Hepatocyte (in vitro differentiated cells): Measurements from ENCODE around the gene KNDC1. TPM values are rescaled to one million over a fixed set of nuclear protein-coding genes. Genes with fewer than 3 reads are reported as not detected.

Experiments
- DNase-seq: peaks from one replicate; pipeline ENCODE4 v3.0.0-alpha.2; 2016; ENCODE audit warnings: low spot score
- H2AFZ ChIP-seq: fragments of 200-600 bp; sonication (generic); 2 replicates; pipeline ENCODE4 v1.6.0; 2016; ENCODE audit warnings: antibody characterized with exemption, mild to moderate bottlenecking
- H3K27ac ChIP-seq: fragments of 200-600 bp; sonication (generic); 2 replicates; pipeline ENCODE4 v1.5.1; 2016; ENCODE audit warnings: mild to moderate bottlenecking
- H3K27me3 ChIP-seq: fragments of 200-600 bp; sonication (generic); 2 replicates; pipeline ENCODE4 v1.6.1; 2016
- H3K36me3 ChIP-seq: fragments of 200-600 bp; sonication (generic); replicated peaks from 2 replicates; pipeline ENCODE4 v1.5.1; 2016; ENCODE audit warnings: low read depth; ENCODE audit not compliant: insufficient read depth
- H3K4me1 ChIP-seq: fragments of 200-600 bp; sonication (generic); 2 replicates; pipeline ENCODE4 v1.5.1; 2016; ENCODE audit warnings: mild to moderate bottlenecking, moderate library complexity; ENCODE audit not compliant: insufficient read depth
- H3K4me2 ChIP-seq: fragments of 200-600 bp; sonication (generic); 2 replicates; pipeline ENCODE4 v1.6.0; 2016
- H3K4me3 ChIP-seq: fragments of 200-600 bp; sonication (generic); 2 replicates; pipeline ENCODE4 v1.5.1; 2016; ENCODE audit warnings: mild to moderate bottlenecking
- H3K79me2 ChIP-seq: fragments of 200-600 bp; sonication (generic); 2 replicates; pipeline ENCODE4 v1.6.0; 2017; ENCODE audit warnings: mild to moderate bottlenecking
- H3K9me2 ChIP-seq: fragments of 200-600 bp; sonication (generic); replicated peaks from 2 replicates; pipeline ENCODE4 v1.6.0; 2017; ENCODE audit warnings: mild to moderate bottlenecking; ENCODE audit not compliant: insufficient read depth
- H3K9me3 ChIP-seq: fragments of 200-600 bp; sonication (generic); 2 replicates; pipeline ENCODE4 v1.5.1; 2016; ENCODE audit warnings: low read depth, mild to moderate bottlenecking
- H4K20me1 ChIP-seq: fragments of 200-600 bp; sonication (generic); 2 replicates; pipeline ENCODE4 v1.6.0; 2016; ENCODE audit warnings: mild to moderate bottlenecking; ENCODE audit not compliant: insufficient read depth, poor library complexity, severe bottlenecking
- CTCF ChIP-seq: fragments of 200-600 bp; sonication (generic); IDR thresholded peaks from 2 replicates; pipeline ENCODE4 v1.5.1; 2016; ENCODE audit warnings: antibody characterized with exemption, mild to moderate bottlenecking; ENCODE audit not compliant: poor library complexity
- EZH2 ChIP-seq: fragments of 200-600 bp; sonication (generic); IDR thresholded peaks from 2 replicates; pipeline ENCODE4 v1.6.1; 2016; ENCODE audit warnings: antibody characterized with exemption, mild to moderate bottlenecking, borderline replicate concordance
- EZH2phosphoT487 ChIP-seq: fragments of 200-600 bp; sonication (generic); IDR thresholded peaks from one replicate; pipeline ENCODE4 v1.6.1; 2018; ENCODE audit warnings: antibody characterized with exemption, mild to moderate bottlenecking, low read depth, moderate library complexity; ENCODE audit not compliant: unreplicated experiment, severe bottlenecking
- WGBS: methylation state at CpG from one replicate; pipeline ENCODE4 v1.1.6; 2016; ENCODE audit warnings: low lambda C conversion rate; ENCODE audit errors: missing lambda C conversion rate; 5-methylcytosine and 5-hydroxymethylcytosine counted together
- polyA plus RNA-seq: library from polyadenylated mRNA; unstranded; fragments of >200 nt; fragmentation: Nextera tagmentation; extraction: Ambion mirVana; gene quantifications from 2 replicates; pipeline ENCODE4 v1.2.1, GENCODE V29; 2016
- total RNA-seq: library from RNA; depleted of rRNA; stranded (reverse); fragments of >200 nt; gene quantifications from 2 replicates; pipeline ENCODE4 v1.2.3, GENCODE V29; 2014

The KNDC1 gene
- total and polyA plus RNA-seq, 2 experiments from 2014 or later: 3.8 to 4.3 TPM

GRCh38 chr10:133201151-133201947, 41.3 kb downstream of the KNDC1 start:
- H3K9me3 ChIP-seq: no peaks in the 10 kb centered on the region
- no peaks in the 10 kb centered on the region for H3K4me1 ChIP-seq
- H3K4me2 ChIP-seq: no peak overlapping the region
- no peak overlapping the region for H3K4me3 ChIP-seq
- no peaks in the 10 kb centered on the region for H3K9me2 ChIP-seq
- no peak overlapping the region for H2AFZ ChIP-seq
- no peaks in the 10 kb centered on the region for H3K79me2 ChIP-seq
- no peaks in the 10 kb centered on the region for H4K20me1 ChIP-seq
- 94% methylated on average over 44 of the region's 57 CpGs for WGBS
- H3K27me3 ChIP-seq: no peaks in the 10 kb centered on the region
- TF ChIP-seq CTCF: no peak
- TF ChIP-seq EZH2phosphoT487: no peak
- no peak for TF ChIP-seq EZH2
- no peak for DNase-seq
- no peak overlapping the region for H3K27ac ChIP-seq
- no peaks in the 10 kb centered on the region for H3K36me3 ChIP-seq

- Histone ChIP-seq H4K20me1 (no peaks in the 10 kb centered on the region), H3K27ac (no peak overlapping the region), H3K9me3 (no peaks in the 10 kb centered on the region), H2AFZ (no peak overlapping the region), H3K9me2 (no peaks in the 10 kb centered on the region), H3K36me3 (no peaks in the 10 kb centered on the region), H3K27me3 (no peaks in the 10 kb centered on the region), H3K4me2 (no peak overlapping the region), H3K4me3 (no peak overlapping the region), H3K79me2 (no peaks in the 10 kb centered on the region), H3K4me1 (no peaks in the 10 kb centered on the region)
- no peak for DNase-seq
- no peak for TF ChIP-seq EZH2phosphoT487
- TF ChIP-seq CTCF: no peak
- TF ChIP-seq EZH2: no peak
- WGBS: 85% methylated on average over 29 of the region's 29 CpGs
Observed at GRCh38 chr10:133201948-133202725, 42.1 kb downstream of the KNDC1 start.

GRCh38 chr10:133202778-133203651, 43.0 kb downstream of the KNDC1 start:
- Histone ChIP-seq H4K20me1 (no peaks in the 10 kb centered on the region), H3K4me2 (no peak overlapping the region), H3K79me2 (no peaks in the 10 kb centered on the region), H3K4me3 (no peak overlapping the region), H2AFZ (no peak overlapping the region), H3K36me3 (no peaks in the 10 kb centered on the region), H3K4me1 (no peaks in the 10 kb centered on the region), H3K27me3 (no peaks in the 10 kb centered on the region), H3K27ac (no peak overlapping the region), H3K9me2 (no peaks in the 10 kb centered on the region), H3K9me3 (no peaks in the 10 kb centered on the region)
- no peak for DNase-seq
- WGBS: 85% methylated on average over 27 of the region's 62 CpGs
- TF ChIP-seq EZH2phosphoT487 (no peak), EZH2 (no peak), CTCF (no peak)
